Brain microvascular endothelial cell (primary cell): Measurements from ENCODE around the gene CFDP1.

Source experiments
- DNase-seq: peaks from one replicate; pipeline ENCODE4 v3.0.0-alpha.2; 2020
- H3K27ac ChIP-seq: fragments of 250-450 bp; sonication (Bioruptor Pico); 2 replicates; pipeline ENCODE4 v1.5.1; 2020; ENCODE audit warnings: mild to moderate bottlenecking, moderate library complexity
- H3K27me3 ChIP-seq: fragments of 250-450 bp; sonication (Bioruptor Pico); replicated peaks from 2 replicates; pipeline ENCODE4 v1.5.1; 2020; ENCODE audit warnings: mild to moderate bottlenecking
- H3K36me3 ChIP-seq: fragments of 250-450 bp; sonication (Bioruptor Pico); replicated peaks from 2 replicates; pipeline ENCODE4 v1.5.1; 2020; ENCODE audit warnings: mild to moderate bottlenecking
- H3K4me3 ChIP-seq: 2 replicates; pipeline ENCODE4 v1.5.1; 2011; ENCODE audit warnings: low read depth, mild to moderate bottlenecking, control low read depth, low read length, moderate library complexity
- CTCF ChIP-seq: IDR thresholded peaks from 2 replicates; pipeline ENCODE4 v1.5.1; 2011; ENCODE audit warnings: low read depth, mild to moderate bottlenecking, moderate library complexity, low read length, control low read depth, inconsistent platforms; ENCODE audit errors: missing control alignments
- in situ Hi-C: cut with HindIII; loops from 2 replicates; pipeline ENCODE4 v1.10.0; 2017; ENCODE audit warnings: low sequenced_read_pairs, low pct_ligation_motif_present

Gene CFDP1

GRCh38 chr16:75477680-75478473 is 44.6 kb upstream of the CFDP1 start:
- Histone ChIP-seq H3K27me3 (no peaks in the 10 kb centered on the region), H3K27ac (no peak overlapping the region), H3K4me3 (no peak overlapping the region), H3K36me3 (no peaks in the 10 kb centered on the region)
- in situ Hi-C loops = no loop called here
- no peak for TF ChIP-seq CTCF
- DNase-seq = no peak

GRCh38 chr16:75476817-75477216 is 43.5 kb upstream of the CFDP1 start:
- no peak for TF ChIP-seq CTCF
- no peaks in the 10 kb centered on the region for H3K27me3 ChIP-seq
- in situ Hi-C loops = no loop called here
- H3K27ac ChIP-seq = no peak overlapping the region
- DNase-seq = no peak
- no peaks in the 10 kb centered on the region for H3K36me3 ChIP-seq
- H3K4me3 ChIP-seq = no peak overlapping the region

- TF ChIP-seq CTCF = no peak
- Histone ChIP-seq H3K27me3 (no peaks in the 10 kb centered on the region), H3K36me3 (no peaks in the 10 kb centered on the region), H3K4me3 (no peak overlapping the region), H3K27ac (no peak overlapping the region)
- no peak for DNase-seq
- in situ Hi-C loops = no loop called here
Measured at GRCh38 chr16:75475420-75475847, 42.1 kb upstream of the CFDP1 start.

GRCh38 chr16:75472908-75473877 is 39.9 kb upstream of the CFDP1 start:
- Histone ChIP-seq H3K4me3 (no peak overlapping the region), H3K27me3 (no peaks in the 10 kb centered on the region), H3K36me3 (no peaks in the 10 kb centered on the region), H3K27ac (no peak overlapping the region)
- in situ Hi-C loops = no loop called here
- no peak for DNase-seq
- TF ChIP-seq CTCF = no peak

- Histone ChIP-seq H3K27me3 (no peaks in the 10 kb centered on the region), H3K36me3 (no peaks in the 10 kb centered on the region), H3K27ac (no peak overlapping the region), H3K4me3 (no peak overlapping the region)
- in situ Hi-C loops = no loop called here
- TF ChIP-seq CTCF = peak; percentile 86
- DNase-seq = peak; percentile 63
Measured at GRCh38 chr16:75471723-75472633, 38.7 kb upstream of the CFDP1 start.
